SU-DHL-6 (cell line): ENCODE data around the gene TCF12.

ENCODE experiments used
- H2AFZ ChIP-seq: fragments of 200-600 bp; sonication (generic); 2 replicates; pipeline ENCODE4 v1.6.1; 2014; ENCODE audit warnings: low read depth, mild to moderate bottlenecking, moderate library complexity, mixed read lengths, antibody characterized with exemption, low read length; ENCODE audit not compliant: severe bottlenecking
- H3F3A ChIP-seq: fragments of 200-600 bp; shearing (Covaris generic); 2 replicates; pipeline ENCODE4 v1.6.0; 2016; ENCODE audit warnings: antibody characterized with exemption, mild to moderate bottlenecking; ENCODE audit not compliant: insufficient read depth
- H3K27ac ChIP-seq: fragments of 200-600 bp; sonication (generic); 2 replicates; pipeline ENCODE4 v1.5.1; 2016; ENCODE audit warnings: low read depth, mild to moderate bottlenecking, low read length, moderate library complexity, mixed read lengths
- H3K27me3 ChIP-seq: fragments of 200-600 bp; sonication (generic), shearing (Covaris generic); 2 replicates; pipeline ENCODE4 v1.6.0; 2014; ENCODE audit warnings: mild to moderate bottlenecking, low read length
- H3K36me3 ChIP-seq: fragments of 200-600 bp; sonication (generic); 2 replicates; pipeline ENCODE4 v1.6.1; 2014; ENCODE audit warnings: mild to moderate bottlenecking, low read length, mixed read lengths
- H3K4me2 ChIP-seq: fragments of 300-600, 200-600 bp; shearing (Covaris generic), sonication (generic); 2 replicates; pipeline ENCODE4 v1.6.0; 2014; ENCODE audit warnings: low read length, low read depth, mild to moderate bottlenecking; ENCODE audit not compliant: poor library complexity, severe bottlenecking
- H3K4me3 ChIP-seq: fragments of 200-600 bp; sonication (generic); 2 replicates; pipeline ENCODE4 v1.5.1; 2014; ENCODE audit warnings: antibody characterized with exemption, low read length, mild to moderate bottlenecking, mixed read lengths; ENCODE audit not compliant: insufficient read depth, poor library complexity, severe bottlenecking
- H3K79me2 ChIP-seq: fragments of 200-600 bp; sonication (generic); 2 replicates; pipeline ENCODE4 v1.6.1; 2014; ENCODE audit warnings: mild to moderate bottlenecking, low read length, moderate library complexity; ENCODE audit not compliant: insufficient read depth
- H3K9ac ChIP-seq: fragments of 200-600 bp; sonication (generic); 2 replicates; pipeline ENCODE4 v1.7.0; 2014; ENCODE audit warnings: mild to moderate bottlenecking, low read length
- H3K9me2 ChIP-seq: fragments of 200-600 bp; sonication (generic); replicated peaks from 2 replicates; pipeline ENCODE4 v1.6.1; 2014; ENCODE audit warnings: low read length; ENCODE audit not compliant: insufficient read depth
- H3K9me3 ChIP-seq: fragments of 200-600 bp; sonication (generic); 2 replicates; pipeline ENCODE4 v1.6.1; 2014; ENCODE audit warnings: low read length, mixed read lengths; ENCODE audit not compliant: insufficient read depth
- H4K20me1 ChIP-seq: fragments of 200-600 bp; sonication (generic); 2 replicates; pipeline ENCODE4 v1.6.1; 2014; ENCODE audit warnings: low read depth, mild to moderate bottlenecking, antibody characterized with exemption, low read length, moderate library complexity, mixed read lengths
- EZH2phosphoT487 ChIP-seq: fragments of 200-600 bp; sonication (generic), shearing (Covaris generic); conservative IDR thresholded peaks from 2 replicates; pipeline ENCODE4 v1.6.1; 2018; ENCODE audit warnings: mild to moderate bottlenecking, antibody characterized with exemption, low read length, moderate library complexity, mixed read lengths
- TF ChIP-seq, protein P1 (sequence below): fragments of 200-600 bp; sonication (generic); IDR thresholded peaks from one replicate; pipeline ENCODE4 v1.5.1; 2017; ENCODE audit warnings: antibody characterized with exemption, mild to moderate bottlenecking, low read length, moderate library complexity; ENCODE audit not compliant: insufficient read depth, poor library complexity, severe bottlenecking

Gene TCF12

GRCh38 chr15:57038040-57038439 is 119.6 kb downstream of the TCF12 start:
- H3K4me3 ChIP-seq = no peak overlapping the region
- H3K36me3 ChIP-seq = no peaks in the 10 kb centered on the region
- H3K79me2 ChIP-seq = peaks cover 9% of the 10 kb centered on the region; the same call in 1 of the 2 replicates
- TF ChIP-seq, protein P1, sequence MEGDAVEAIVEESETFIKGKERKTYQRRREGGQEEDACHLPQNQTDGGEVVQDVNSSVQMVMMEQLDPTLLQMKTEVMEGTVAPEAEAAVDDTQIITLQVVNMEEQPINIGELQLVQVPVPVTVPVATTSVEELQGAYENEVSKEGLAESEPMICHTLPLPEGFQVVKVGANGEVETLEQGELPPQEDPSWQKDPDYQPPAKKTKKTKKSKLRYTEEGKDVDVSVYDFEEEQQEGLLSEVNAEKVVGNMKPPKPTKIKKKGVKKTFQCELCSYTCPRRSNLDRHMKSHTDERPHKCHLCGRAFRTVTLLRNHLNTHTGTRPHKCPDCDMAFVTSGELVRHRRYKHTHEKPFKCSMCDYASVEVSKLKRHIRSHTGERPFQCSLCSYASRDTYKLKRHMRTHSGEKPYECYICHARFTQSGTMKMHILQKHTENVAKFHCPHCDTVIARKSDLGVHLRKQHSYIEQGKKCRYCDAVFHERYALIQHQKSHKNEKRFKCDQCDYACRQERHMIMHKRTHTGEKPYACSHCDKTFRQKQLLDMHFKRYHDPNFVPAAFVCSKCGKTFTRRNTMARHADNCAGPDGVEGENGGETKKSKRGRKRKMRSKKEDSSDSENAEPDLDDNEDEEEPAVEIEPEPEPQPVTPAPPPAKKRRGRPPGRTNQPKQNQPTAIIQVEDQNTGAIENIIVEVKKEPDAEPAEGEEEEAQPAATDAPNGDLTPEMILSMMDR = no peak
- no peak for TF ChIP-seq EZH2phosphoT487
- H3K9me3 ChIP-seq = no peaks in the 10 kb centered on the region
- H3K4me2 ChIP-seq = no peak overlapping the region
- H3K27ac ChIP-seq = no peak overlapping the region
- H3F3A ChIP-seq = no peaks in the 10 kb centered on the region
- H3K27me3 ChIP-seq = no peaks in the 10 kb centered on the region
- H3K9me2 ChIP-seq = no peaks in the 10 kb centered on the region
- peaks cover 23% of the 10 kb centered on the region for H4K20me1 ChIP-seq
- no peak overlapping the region for H3K9ac ChIP-seq
- H2AFZ ChIP-seq = no peak overlapping the region

DNA sequence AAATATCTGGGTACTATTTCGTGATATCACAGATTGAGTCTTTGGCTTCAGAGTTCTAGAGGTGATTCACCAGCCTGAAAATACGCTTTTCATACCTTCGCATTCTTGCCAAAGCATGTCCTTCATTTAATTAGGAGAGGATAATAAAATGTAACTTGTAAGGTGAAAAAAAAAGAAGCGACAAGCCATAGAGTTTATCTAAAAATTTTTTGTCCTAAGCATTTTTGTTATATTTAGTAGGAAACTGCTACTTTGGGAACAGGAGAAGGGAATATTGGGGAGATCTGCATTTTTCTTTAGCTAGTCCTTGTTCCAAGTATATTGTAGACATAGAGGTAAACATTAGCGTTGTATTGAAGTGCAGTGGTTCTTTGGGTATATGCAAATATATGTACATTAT is 120.1 kb downstream of the TCF12 start:
- Histone ChIP-seq H3F3A (no peaks in the 10 kb centered on the region), H3K27ac (no peak overlapping the region), H2AFZ (no peak overlapping the region), H3K4me2 (no peak overlapping the region), H3K36me3 (no peaks in the 10 kb centered on the region), H4K20me1 (peaks cover 26% of the 10 kb centered on the region), H3K9me2 (no peaks in the 10 kb centered on the region), H3K27me3 (no peaks in the 10 kb centered on the region), H3K4me3 (no peak overlapping the region), H3K79me2 (peaks cover 12% of the 10 kb centered on the region; the same call in 1 of the 2 replicates), H3K9ac (no peak overlapping the region), H3K9me3 (no peaks in the 10 kb centered on the region)
- TF ChIP-seq, protein P1 = no peak
- TF ChIP-seq EZH2phosphoT487 = no peak

DNA sequence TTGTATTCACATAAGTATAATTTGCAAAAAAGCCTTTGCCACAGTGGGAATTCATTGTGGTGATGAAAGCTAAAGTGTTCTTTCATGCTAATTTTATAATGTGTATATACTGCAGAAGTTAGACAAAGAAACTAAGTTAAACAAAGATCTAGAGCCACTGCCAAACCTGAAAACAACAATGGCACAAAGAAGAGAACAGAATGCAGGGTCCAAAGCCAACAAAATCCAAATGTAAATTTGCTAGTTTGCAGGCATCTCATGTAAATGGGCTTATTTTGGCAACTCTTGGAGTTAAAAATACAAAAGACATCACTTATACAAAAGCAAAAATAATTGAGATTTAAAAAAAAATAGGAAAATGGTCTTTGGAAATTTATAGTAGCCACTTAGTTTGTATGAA is 123.0 kb downstream of the TCF12 start:
- peaks cover 12% of the 10 kb centered on the region; the same call in 1 of the 2 replicates for H3K79me2 ChIP-seq
- H3K9me2 ChIP-seq = no peaks in the 10 kb centered on the region
- H3K4me3 ChIP-seq = no peak overlapping the region
- no peaks in the 10 kb centered on the region for H3K9me3 ChIP-seq
- no peaks in the 10 kb centered on the region for H3K36me3 ChIP-seq
- no peak overlapping the region for H2AFZ ChIP-seq
- TF ChIP-seq, protein P1 = no peak
- TF ChIP-seq EZH2phosphoT487 = no peak
- H4K20me1 ChIP-seq = peaks cover 20% of the 10 kb centered on the region
- no peak overlapping the region for H3K27ac ChIP-seq
- H3F3A ChIP-seq = no peaks in the 10 kb centered on the region
- H3K27me3 ChIP-seq = no peaks in the 10 kb centered on the region
- H3K4me2 ChIP-seq = no peak overlapping the region
- no peak overlapping the region for H3K9ac ChIP-seq
